GM12865 (cell line): Measurements from ENCODE around the gene SNX7.

Experiments
- DNase-seq: peaks from one replicate; pipeline ENCODE4 v3.0.0; 2010; ENCODE audit warnings: low read depth
- H3K4me3 ChIP-seq: 2 replicates; pipeline ENCODE4 v1.5.1; 2011; ENCODE audit warnings: mild to moderate bottlenecking, low read depth, low read length, control low read depth
- CTCF ChIP-seq: IDR thresholded peaks from 2 replicates; pipeline ENCODE4 v1.5.1; 2011; ENCODE audit warnings: low read length, control low read depth, low read depth, inconsistent platforms; ENCODE audit not compliant: insufficient read depth; ENCODE audit errors: missing control alignments

Gene SNX7

GRCh38 chr1:98732985-98733781 is 71.7 kb downstream of the SNX7 start:
- H3K4me3 ChIP-seq, result no peak overlapping the region
- DNase-seq, result no peak
- no peak for TF ChIP-seq CTCF

- no peak for DNase-seq
- TF ChIP-seq CTCF, result no peak
- no peak overlapping the region for H3K4me3 ChIP-seq
Measured at GRCh38 chr1:98733782-98734112, 72.2 kb downstream of the SNX7 start.

GRCh38 chr1:98735756-98736155 is 74.2 kb downstream of the SNX7 start:
- no peak overlapping the region for H3K4me3 ChIP-seq
- DNase-seq, result no peak

GRCh38 chr1:98737835-98738234 is 76.3 kb downstream of the SNX7 start:
- H3K4me3 ChIP-seq, result no peak overlapping the region
- TF ChIP-seq CTCF, result no peak
- DNase-seq, result no peak

More at GRCh38 chr1:98735756-98736155, 74.2 kb downstream of the SNX7 start:
- no peak for TF ChIP-seq CTCF

GRCh38 chr1:98739762-98740161 is 78.2 kb downstream of the SNX7 start:
- no peak for DNase-seq
- TF ChIP-seq CTCF, result no peak
- H3K4me3 ChIP-seq, result no peak overlapping the region

- H3K4me3 ChIP-seq, result no peak overlapping the region
- TF ChIP-seq CTCF, result no peak
- DNase-seq, result no peak
Measured at GRCh38 chr1:98741164-98741563, 79.6 kb downstream of the SNX7 start.
